SH-SY5Y (cell line): ENCODE data around the gene ETV5.

Experiments used
- GATA2 ChIP-seq: IDR thresholded peaks from 2 replicates; pipeline ENCODE4 v1.6.1; 2011; ENCODE audit warnings: mild to moderate bottlenecking, low read depth, low read length
- GATA3 ChIP-seq: IDR thresholded peaks from 2 replicates; pipeline ENCODE4 v1.6.1; 2011; ENCODE audit warnings: low read depth, mild to moderate bottlenecking, low read length, moderate library complexity

The ETV5 gene

GRCh38 chr3:186052096-186052840 is 56.6 kb downstream of the ETV5 start:
- TF ChIP-seq GATA3 (no peak), GATA2 (no peak)

GRCh38 chr3:186049001-186049400 is 59.9 kb downstream of the ETV5 start:
- TF ChIP-seq GATA3: no peak
- no peak for TF ChIP-seq GATA2

GRCh38 chr3:186048119-186048518 is 60.8 kb downstream of the ETV5 start:
- no peak for TF ChIP-seq GATA3
- no peak for TF ChIP-seq GATA2

GRCh38 chr3:186046838-186047237 is 62.1 kb downstream of the ETV5 start:
- TF ChIP-seq GATA2: no peak
- TF ChIP-seq GATA3: no peak

- TF ChIP-seq GATA2 (no peak), GATA3 (no peak)
Measured at GRCh38 chr3:186044968-186045367, 63.9 kb downstream of the ETV5 start.

GRCh38 chr3:186044427-186044826 is 64.5 kb downstream of the ETV5 start:
- TF ChIP-seq GATA3 (no peak), GATA2 (no peak)

- TF ChIP-seq GATA3 (no peak), GATA2 (no peak)
Measured at GRCh38 chr3:186042521-186043202, 66.2 kb downstream of the ETV5 start.

- no peak for TF ChIP-seq GATA3
- TF ChIP-seq GATA2: no peak
Measured at GRCh38 chr3:186042036-186042435, 66.9 kb downstream of the ETV5 start.

GRCh38 chr3:186038360-186038759 is 70.5 kb downstream of the ETV5 start:
- TF ChIP-seq GATA2 (no peak), GATA3 (no peak)

- no peak for TF ChIP-seq GATA3
- no peak for TF ChIP-seq GATA2
Measured at GRCh38 chr3:186035277-186035676, 73.6 kb downstream of the ETV5 start.

- TF ChIP-seq GATA3 (no peak), GATA2 (no peak)
Measured at GRCh38 chr3:186032321-186032720, 76.6 kb downstream of the ETV5 start.

GRCh38 chr3:186025161-186025560 is 83.7 kb downstream of the ETV5 start:
- TF ChIP-seq GATA2 (no peak), GATA3 (no peak)

GRCh38 chr3:186024210-186024609 is 84.7 kb downstream of the ETV5 start:
- TF ChIP-seq GATA2: no peak
- no peak for TF ChIP-seq GATA3

- no peak for TF ChIP-seq GATA2
- TF ChIP-seq GATA3: no peak
Measured at GRCh38 chr3:186022931-186023330, 86.0 kb downstream of the ETV5 start.
